ENCODE measurements around the gene MME.

MME gene

DNA sequence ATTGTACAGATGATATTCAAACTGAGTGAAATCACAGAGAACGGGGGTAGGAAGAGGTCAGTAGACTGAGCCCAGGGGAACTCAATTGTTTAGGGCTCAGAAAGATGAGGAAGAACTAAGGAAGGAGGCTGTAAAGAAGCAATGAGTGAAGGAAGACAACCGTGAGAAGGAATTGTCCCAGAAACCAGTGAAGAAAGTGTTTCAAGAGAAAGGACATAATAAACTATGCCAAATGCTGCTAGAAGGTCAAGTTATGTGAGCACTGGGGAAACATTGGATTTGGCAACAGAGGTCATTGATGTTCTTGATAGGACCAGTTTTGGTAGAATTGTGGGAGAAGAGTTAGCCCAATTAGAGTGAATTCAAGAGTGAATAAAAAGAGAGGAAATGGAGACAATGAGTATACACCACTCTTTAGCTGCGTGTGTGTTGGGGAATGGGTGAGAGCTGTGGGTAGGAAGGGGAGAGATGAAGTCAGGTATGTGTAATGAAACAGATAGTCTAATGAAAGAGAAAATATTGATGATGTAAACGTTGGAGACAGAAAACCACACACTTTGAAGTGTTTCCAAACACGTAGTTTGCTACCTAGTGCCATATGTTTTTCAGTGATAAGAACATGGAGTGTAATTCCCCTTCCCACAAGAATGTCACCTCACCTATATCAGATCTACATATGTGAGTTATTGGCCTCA lies 42.5 kb upstream of the MME start:
- DNase-seq, result no peak
- no peaks in the 10 kb centered on the region for H3K27me3 ChIP-seq
- no peak overlapping the region for H3K27ac ChIP-seq
- H3K9me3 ChIP-seq, result no peaks in the 10 kb centered on the region
- H3K4me3 ChIP-seq, result no peak overlapping the region
- TF ChIP-seq, protein P1, sequence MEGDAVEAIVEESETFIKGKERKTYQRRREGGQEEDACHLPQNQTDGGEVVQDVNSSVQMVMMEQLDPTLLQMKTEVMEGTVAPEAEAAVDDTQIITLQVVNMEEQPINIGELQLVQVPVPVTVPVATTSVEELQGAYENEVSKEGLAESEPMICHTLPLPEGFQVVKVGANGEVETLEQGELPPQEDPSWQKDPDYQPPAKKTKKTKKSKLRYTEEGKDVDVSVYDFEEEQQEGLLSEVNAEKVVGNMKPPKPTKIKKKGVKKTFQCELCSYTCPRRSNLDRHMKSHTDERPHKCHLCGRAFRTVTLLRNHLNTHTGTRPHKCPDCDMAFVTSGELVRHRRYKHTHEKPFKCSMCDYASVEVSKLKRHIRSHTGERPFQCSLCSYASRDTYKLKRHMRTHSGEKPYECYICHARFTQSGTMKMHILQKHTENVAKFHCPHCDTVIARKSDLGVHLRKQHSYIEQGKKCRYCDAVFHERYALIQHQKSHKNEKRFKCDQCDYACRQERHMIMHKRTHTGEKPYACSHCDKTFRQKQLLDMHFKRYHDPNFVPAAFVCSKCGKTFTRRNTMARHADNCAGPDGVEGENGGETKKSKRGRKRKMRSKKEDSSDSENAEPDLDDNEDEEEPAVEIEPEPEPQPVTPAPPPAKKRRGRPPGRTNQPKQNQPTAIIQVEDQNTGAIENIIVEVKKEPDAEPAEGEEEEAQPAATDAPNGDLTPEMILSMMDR (IDR thresholded peaks at IDR 0.05), result no peak
- intact Hi-C loops (cut with DNase I; ENCODE audit: low total_unique reads), result no loop called here
- no peaks in the 10 kb centered on the region for H3K4me1 ChIP-seq
- no peaks in the 10 kb centered on the region for H3K36me3 ChIP-seq

DNA sequence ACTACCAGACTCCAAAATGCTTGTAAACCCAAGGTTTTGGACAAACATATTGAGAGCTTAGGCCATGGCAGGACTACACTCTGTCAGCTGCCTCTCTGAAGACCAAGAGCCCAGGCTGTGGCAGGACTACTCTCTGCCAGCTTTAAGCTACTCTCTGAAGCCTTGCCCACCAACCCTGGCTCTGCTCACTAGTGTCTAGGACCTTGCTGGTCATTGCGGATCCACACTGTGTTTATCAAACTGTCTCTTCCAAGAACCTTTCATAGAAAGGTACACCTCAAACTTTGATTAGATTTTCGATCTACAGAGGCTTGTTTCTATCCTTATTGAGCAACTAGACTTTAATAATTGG lies 41.9 kb upstream of the MME start:
- Histone ChIP-seq H3K4me1 (no peaks in the 10 kb centered on the region), H3K9me3 (no peaks in the 10 kb centered on the region), H3K4me3 (no peak overlapping the region), H3K27me3 (no peaks in the 10 kb centered on the region), H3K27ac (no peak overlapping the region), H3K36me3 (no peaks in the 10 kb centered on the region)
- intact Hi-C loops (cut with DNase I; ENCODE audit: low total_unique reads), result no loop called here
- DNase-seq, result no peak
- TF ChIP-seq, protein P1 (IDR thresholded peaks at IDR 0.05), result no peak

GRCh38 chr3:155046935-155047334 lies 33.2 kb upstream of the MME start:
- H3K4me3 ChIP-seq, result no peak overlapping the region
- no peaks in the 10 kb centered on the region for H3K27me3 ChIP-seq
- DNase-seq, result no peak
- peaks cover 0 to 2% (median 0%) of the 10 kb centered on the region in 3 donors for H3K9me3 ChIP-seq
- TF ChIP-seq, protein P1 (IDR thresholded peaks at IDR 0.05), result no peak
- H3K4me1 ChIP-seq, result no peaks in the 10 kb centered on the region
- H3K36me3 ChIP-seq, result no peaks in the 10 kb centered on the region
- intact Hi-C loops (cut with DNase I; ENCODE audit: low total_unique reads), result no loop called here
- H3K27ac ChIP-seq, result no peak overlapping the region

GRCh38 chr3:155047672-155048071 lies 32.4 kb upstream of the MME start:
- H3K4me1 ChIP-seq, result no peaks in the 10 kb centered on the region
- no peak overlapping the region for H3K4me3 ChIP-seq
- DNase-seq, result no peak
- no peak overlapping the region for H3K27ac ChIP-seq
- no peaks in the 10 kb centered on the region for H3K27me3 ChIP-seq
- no peaks in the 10 kb centered on the region for H3K36me3 ChIP-seq
- peaks cover 0 to 8% (median 0%) of the 10 kb centered on the region in 3 donors for H3K9me3 ChIP-seq
- intact Hi-C loops (cut with DNase I; ENCODE audit: low total_unique reads), result no loop called here
- TF ChIP-seq, protein P1 (IDR thresholded peaks at IDR 0.05), result no peak

DNA sequence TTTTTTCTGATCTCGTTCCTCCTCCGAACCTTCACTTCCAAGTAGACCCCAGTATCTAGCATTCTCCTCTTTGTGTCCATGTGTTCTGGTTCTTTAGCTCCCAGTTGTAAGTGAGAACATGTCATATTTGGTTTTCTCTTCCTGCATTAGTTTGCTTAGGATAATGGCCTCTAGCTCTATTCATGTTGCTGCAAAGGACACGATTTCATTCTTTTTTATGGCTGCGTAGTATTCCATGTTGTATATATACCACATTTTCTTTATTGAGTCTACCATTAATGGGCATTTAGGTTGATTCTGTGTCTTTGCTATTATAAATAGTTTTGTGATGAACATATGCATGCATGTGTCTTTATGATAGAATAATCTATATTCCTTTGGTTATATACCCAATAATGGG lies 30.2 kb upstream of the MME start:
- no peak overlapping the region for H3K27ac ChIP-seq
- TF ChIP-seq, protein P1 (IDR thresholded peaks at IDR 0.05), result no peak
- DNase-seq, result no peak
- intact Hi-C loops (cut with DNase I; ENCODE audit: low total_unique reads), result no loop called here
- H3K36me3 ChIP-seq, result no peaks in the 10 kb centered on the region
- H3K9me3 ChIP-seq, result peaks cover 0 to 8% (median 0%) of the 10 kb centered on the region in 3 donors
- H3K4me3 ChIP-seq, result no peak overlapping the region
- no peaks in the 10 kb centered on the region for H3K4me1 ChIP-seq
- no peaks in the 10 kb centered on the region for H3K27me3 ChIP-seq

DNA sequence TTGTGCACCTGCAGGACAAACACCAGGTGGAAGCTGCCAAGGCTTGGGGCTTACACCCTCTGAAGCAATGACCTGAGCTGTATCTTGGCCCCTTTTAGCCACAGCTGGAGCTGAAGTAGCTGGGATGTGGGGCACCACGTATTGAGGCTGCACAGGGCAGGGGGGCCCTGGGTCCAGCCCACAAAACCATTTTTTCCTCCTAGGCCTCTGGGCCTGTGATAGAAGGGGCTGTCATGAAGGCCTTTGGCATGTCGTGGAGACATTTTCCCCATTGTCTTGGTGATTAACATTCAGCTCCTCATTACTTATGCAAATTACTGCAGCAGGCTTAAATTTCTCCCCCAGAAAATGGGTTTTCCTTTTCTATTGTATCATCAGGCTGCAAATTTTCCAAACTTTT lies 27.6 kb upstream of the MME start:
- intact Hi-C loops (cut with DNase I; ENCODE audit: low total_unique reads), result no loop called here
- DNase-seq, result no peak
- Histone ChIP-seq H3K4me3 (no peak overlapping the region), H3K4me1 (no peaks in the 10 kb centered on the region), H3K27ac (no peak overlapping the region), H3K9me3 (peaks cover 0 to 8% (median 0%) of the 10 kb centered on the region in 3 donors), H3K36me3 (no peaks in the 10 kb centered on the region), H3K27me3 (no peaks in the 10 kb centered on the region)
- TF ChIP-seq, protein P1 (IDR thresholded peaks at IDR 0.05), result no peak

All from tibial artery (tissue), 4 donors.